Central memory CD8-positive, alpha-beta T cell (primary cell): ENCODE measurements around the gene RAD18.

Experiments
- ATAC-seq: fragments of 150-1000 bp; cut with Tn5 transposase; replicated peaks from 2 replicates; pipeline ENCODE4 v1.10.0; 2022; ENCODE audit warnings: mild to moderate bottlenecking, moderate FRiP score, moderate number of reproducible peaks; ENCODE audit not compliant: poor library complexity, severe bottlenecking; ENCODE audit errors: extremely low read depth
- DNase-seq, 2 donors: peaks; one replicate each; pipeline ENCODE4 v3.0.0; 2021; ENCODE audit warnings: low spot score in 2 of 2
- H3K27ac Mint-ChIP-seq: one replicate; pipeline ENCODE4 v1.8.0; 2022; ENCODE audit warnings: low read depth, mild to moderate bottlenecking, moderate library complexity, mixed read lengths
- H3K27me3 Mint-ChIP-seq: one replicate; pipeline ENCODE4 v1.8.0; 2022; ENCODE audit warnings: mixed read lengths
- H3K36me3 Mint-ChIP-seq: one replicate; pipeline ENCODE4 v1.8.0; 2022; ENCODE audit warnings: mild to moderate bottlenecking, moderate library complexity, mixed read lengths; ENCODE audit not compliant: insufficient read depth
- H3K4me1 Mint-ChIP-seq: one replicate; pipeline ENCODE4 v1.8.0; 2022; ENCODE audit warnings: mixed read lengths
- H3K4me3 Mint-ChIP-seq: one replicate; pipeline ENCODE4 v1.8.0; 2022; ENCODE audit warnings: mild to moderate bottlenecking, moderate library complexity, mixed read lengths
- H3K9me3 Mint-ChIP-seq: one replicate; pipeline ENCODE4 v1.8.0; 2022; ENCODE audit warnings: mixed read lengths

RAD18 gene

GRCh38 chr3:8857720-8858367 lies 105.4 kb downstream of the RAD18 start:
- Mint-ChIP-seq H3K36me3 (no peaks in the 10 kb centered on the region), H3K4me3 (no peak overlapping the region), H3K27me3 (no peaks in the 10 kb centered on the region), H3K4me1 (no peaks in the 10 kb centered on the region), H3K9me3 (no peaks in the 10 kb centered on the region), H3K27ac (no peak overlapping the region)
- DNase-seq (no peak), ATAC-seq (no peak)

- no peaks in the 10 kb centered on the region for H3K4me1 Mint-ChIP-seq
- no peaks in the 10 kb centered on the region for H3K27me3 Mint-ChIP-seq
- ATAC-seq (no peak), DNase-seq (no peak)
- H3K27ac Mint-ChIP-seq = no peak overlapping the region
- no peaks in the 10 kb centered on the region for H3K36me3 Mint-ChIP-seq
- H3K9me3 Mint-ChIP-seq = no peaks in the 10 kb centered on the region
- H3K4me3 Mint-ChIP-seq = no peak overlapping the region
These were observed 106.6 kb downstream of the RAD18 start for GRCh38 chr3:8856721-8857120.

GRCh38 chr3:8856071-8856470 lies 107.2 kb downstream of the RAD18 start:
- ATAC-seq (no peak), DNase-seq (no peak)
- Mint-ChIP-seq H3K4me3 (no peak overlapping the region), H3K27ac (no peak overlapping the region), H3K4me1 (no peaks in the 10 kb centered on the region), H3K36me3 (no peaks in the 10 kb centered on the region), H3K9me3 (no peaks in the 10 kb centered on the region), H3K27me3 (no peaks in the 10 kb centered on the region)

GRCh38 chr3:8854656-8855055 lies 108.6 kb downstream of the RAD18 start:
- Mint-ChIP-seq H3K9me3 (no peaks in the 10 kb centered on the region), H3K27ac (no peak overlapping the region), H3K4me3 (no peak overlapping the region), H3K27me3 (no peaks in the 10 kb centered on the region), H3K4me1 (no peaks in the 10 kb centered on the region), H3K36me3 (no peaks in the 10 kb centered on the region)
- DNase-seq (no peak), ATAC-seq (no peak)

- H3K9me3 Mint-ChIP-seq = no peaks in the 10 kb centered on the region
- DNase-seq (no peak), ATAC-seq (no peak)
- no peak overlapping the region for H3K27ac Mint-ChIP-seq
- no peak overlapping the region for H3K4me3 Mint-ChIP-seq
- H3K36me3 Mint-ChIP-seq = no peaks in the 10 kb centered on the region
- H3K27me3 Mint-ChIP-seq = no peaks in the 10 kb centered on the region
- no peaks in the 10 kb centered on the region for H3K4me1 Mint-ChIP-seq
These were observed 110.2 kb downstream of the RAD18 start for GRCh38 chr3:8853081-8853480.

GRCh38 chr3:8852511-8852910 lies 110.8 kb downstream of the RAD18 start:
- ATAC-seq (no peak), DNase-seq (no peak)
- no peaks in the 10 kb centered on the region for H3K36me3 Mint-ChIP-seq
- H3K27ac Mint-ChIP-seq = no peak overlapping the region
- no peaks in the 10 kb centered on the region for H3K9me3 Mint-ChIP-seq
- no peak overlapping the region for H3K4me3 Mint-ChIP-seq
- H3K4me1 Mint-ChIP-seq = no peaks in the 10 kb centered on the region
- H3K27me3 Mint-ChIP-seq = no peaks in the 10 kb centered on the region

- H3K27me3 Mint-ChIP-seq = no peaks in the 10 kb centered on the region
- DNase-seq (no peak), ATAC-seq (no peak)
- no peaks in the 10 kb centered on the region for H3K4me1 Mint-ChIP-seq
- no peaks in the 10 kb centered on the region for H3K9me3 Mint-ChIP-seq
- H3K36me3 Mint-ChIP-seq = no peaks in the 10 kb centered on the region
- H3K4me3 Mint-ChIP-seq = no peak overlapping the region
- no peak overlapping the region for H3K27ac Mint-ChIP-seq
These were observed 111.6 kb downstream of the RAD18 start for GRCh38 chr3:8851703-8852102.

GRCh38 chr3:8848696-8849131 lies 114.6 kb downstream of the RAD18 start:
- H3K27me3 Mint-ChIP-seq = no peaks in the 10 kb centered on the region
- ATAC-seq = no peak

GRCh38 chr3:8847317-8847716 lies 116.0 kb downstream of the RAD18 start:
- no peaks in the 10 kb centered on the region for H3K4me1 Mint-ChIP-seq
- DNase-seq = no peak
- no peak for ATAC-seq
- H3K4me3 Mint-ChIP-seq = no peak overlapping the region
- H3K9me3 Mint-ChIP-seq = no peaks in the 10 kb centered on the region
- H3K27me3 Mint-ChIP-seq = no peaks in the 10 kb centered on the region
- no peaks in the 10 kb centered on the region for H3K36me3 Mint-ChIP-seq
- H3K27ac Mint-ChIP-seq = no peak overlapping the region

More at GRCh38 chr3:8848696-8849131, 114.6 kb downstream of the RAD18 start:
- Mint-ChIP-seq H3K4me1 (no peaks in the 10 kb centered on the region), H3K27ac (no peak overlapping the region), H3K4me3 (no peak overlapping the region), H3K9me3 (no peaks in the 10 kb centered on the region), H3K36me3 (no peaks in the 10 kb centered on the region)
- DNase-seq = no peak

- H3K9me3 Mint-ChIP-seq = no peaks in the 10 kb centered on the region
- H3K4me3 Mint-ChIP-seq = no peak overlapping the region
- no peak for ATAC-seq
- H3K4me1 Mint-ChIP-seq = no peaks in the 10 kb centered on the region
- no peaks in the 10 kb centered on the region for H3K36me3 Mint-ChIP-seq
- no peak overlapping the region for H3K27ac Mint-ChIP-seq
- H3K27me3 Mint-ChIP-seq = no peaks in the 10 kb centered on the region
- no peak for DNase-seq
These were observed 117.1 kb downstream of the RAD18 start for GRCh38 chr3:8846176-8846575.

GRCh38 chr3:8845641-8846040 lies 117.6 kb downstream of the RAD18 start:
- ATAC-seq = no peak
- Mint-ChIP-seq H3K4me1 (no peaks in the 10 kb centered on the region), H3K4me3 (no peak overlapping the region), H3K36me3 (no peaks in the 10 kb centered on the region), H3K9me3 (no peaks in the 10 kb centered on the region), H3K27me3 (no peaks in the 10 kb centered on the region), H3K27ac (no peak overlapping the region)
- no peak for DNase-seq

- no peak for ATAC-seq
- Mint-ChIP-seq H3K4me3 (no peak overlapping the region), H3K27me3 (no peaks in the 10 kb centered on the region), H3K4me1 (no peaks in the 10 kb centered on the region), H3K36me3 (no peaks in the 10 kb centered on the region), H3K27ac (no peak overlapping the region), H3K9me3 (no peaks in the 10 kb centered on the region)
- no peak for DNase-seq
These were observed 119.9 kb downstream of the RAD18 start for GRCh38 chr3:8843347-8843746.

GRCh38 chr3:8842293-8842692 lies 121.0 kb downstream of the RAD18 start:
- ATAC-seq (no peak), DNase-seq (no peak)
- no peak overlapping the region for H3K4me3 Mint-ChIP-seq
- H3K27me3 Mint-ChIP-seq = no peaks in the 10 kb centered on the region
- no peaks in the 10 kb centered on the region for H3K4me1 Mint-ChIP-seq
- no peak overlapping the region for H3K27ac Mint-ChIP-seq
- H3K36me3 Mint-ChIP-seq = no peaks in the 10 kb centered on the region
- H3K9me3 Mint-ChIP-seq = no peaks in the 10 kb centered on the region

GRCh38 chr3:8841472-8841871 lies 121.8 kb downstream of the RAD18 start:
- Mint-ChIP-seq H3K9me3 (no peaks in the 10 kb centered on the region), H3K27ac (no peak overlapping the region), H3K4me1 (no peaks in the 10 kb centered on the region), H3K36me3 (no peaks in the 10 kb centered on the region), H3K4me3 (no peak overlapping the region), H3K27me3 (no peaks in the 10 kb centered on the region)
- ATAC-seq (no peak), DNase-seq (no peak)
